GM21737 (cell line): Measurements from ENCODE around the gene DQX1.
"Not testable (repeated sequence)": the region's sequence is repeated elsewhere in the genome, so short reads cannot be mapped to it uniquely, and the experiment has no call there.

ENCODE experiments used
- ATAC-seq: cut with Tn5 transposase; IDR thresholded peaks from one replicate; pipeline ENCODE4 v1.9.1; 2021; ENCODE audit warnings: mild to moderate bottlenecking, moderate library complexity; ENCODE audit not compliant: unreplicated experiment

DQX1 gene

GRCh38 chr2:74470742-74471141, 55.3 kb downstream of the DQX1 start:
- not testable (repeated sequence) for ATAC-seq
